LoVo (cell line): ENCODE measurements around the gene PEX14.
"Not testable (repeated sequence)": the region's sequence is repeated elsewhere in the genome, so short reads cannot be mapped to it uniquely, and the experiment has no call there.

ENCODE experiments used
- DNase-seq: peaks from one replicate; pipeline ENCODE4 v3.0.0-alpha.2; 2016; ENCODE audit warnings: low spot score

Gene PEX14

GRCh38 chr1:10450836-10451235 lies 23.9 kb upstream of the PEX14 start:
- DNase-seq, result no peak

- DNase-seq, result no peak
Measured at GRCh38 chr1:10451287-10451686, 23.5 kb upstream of the PEX14 start.

DNA sequence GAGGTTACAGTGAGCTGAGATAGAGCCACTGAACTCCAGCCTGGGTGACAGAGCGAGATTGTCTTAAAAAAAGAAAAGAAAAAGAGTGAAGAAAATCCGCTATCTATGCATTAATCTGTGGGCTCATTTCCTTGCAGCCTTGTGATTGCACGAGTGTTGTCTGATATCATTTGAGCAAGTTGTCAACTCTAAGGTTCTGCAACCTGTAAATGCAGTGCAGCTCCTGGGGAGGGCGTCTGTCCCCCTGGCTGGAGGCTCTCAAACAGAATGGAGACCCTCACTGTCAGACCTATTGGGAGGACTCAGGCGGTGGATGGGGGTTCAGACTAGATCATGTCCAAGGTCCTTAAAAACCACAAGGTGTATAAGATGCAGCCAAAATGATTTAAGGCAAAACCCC lies 18.7 kb upstream of the PEX14 start:
- no peak for DNase-seq

- no peak for DNase-seq
Measured at GRCh38 chr1:10456661-10457060, 18.1 kb upstream of the PEX14 start.

GRCh38 chr1:10457462-10457861 lies 17.3 kb upstream of the PEX14 start:
- DNase-seq, result not testable (repeated sequence)

- no peak for DNase-seq
Measured at GRCh38 chr1:10457875-10458274, 16.9 kb upstream of the PEX14 start.

GRCh38 chr1:10459184-10459583 lies 15.6 kb upstream of the PEX14 start:
- peak; percentile 15 for DNase-seq

GRCh38 chr1:10467078-10467477 lies 7.7 kb upstream of the PEX14 start:
- DNase-seq, result no peak

DNA sequence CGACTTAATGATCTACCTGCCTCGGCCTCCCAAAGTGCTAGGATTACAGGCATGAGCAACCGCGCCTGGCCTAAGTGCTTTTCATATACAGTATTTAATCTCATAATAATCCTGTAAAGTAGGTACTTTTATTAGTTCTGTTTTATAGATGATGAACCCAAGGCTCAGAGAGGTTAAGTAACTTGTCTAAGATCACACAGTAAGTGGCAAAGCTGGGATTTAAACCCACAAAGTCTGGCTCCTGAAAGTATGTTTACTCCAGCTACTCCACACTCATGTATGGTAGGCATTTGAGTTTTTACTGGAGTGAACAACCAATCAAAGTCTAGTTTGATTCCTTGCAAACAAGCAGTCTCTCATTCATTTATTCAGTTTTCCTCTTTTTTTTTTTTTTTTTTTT lies 4.7 kb upstream of the PEX14 start:
- DNase-seq, result no peak

DNA sequence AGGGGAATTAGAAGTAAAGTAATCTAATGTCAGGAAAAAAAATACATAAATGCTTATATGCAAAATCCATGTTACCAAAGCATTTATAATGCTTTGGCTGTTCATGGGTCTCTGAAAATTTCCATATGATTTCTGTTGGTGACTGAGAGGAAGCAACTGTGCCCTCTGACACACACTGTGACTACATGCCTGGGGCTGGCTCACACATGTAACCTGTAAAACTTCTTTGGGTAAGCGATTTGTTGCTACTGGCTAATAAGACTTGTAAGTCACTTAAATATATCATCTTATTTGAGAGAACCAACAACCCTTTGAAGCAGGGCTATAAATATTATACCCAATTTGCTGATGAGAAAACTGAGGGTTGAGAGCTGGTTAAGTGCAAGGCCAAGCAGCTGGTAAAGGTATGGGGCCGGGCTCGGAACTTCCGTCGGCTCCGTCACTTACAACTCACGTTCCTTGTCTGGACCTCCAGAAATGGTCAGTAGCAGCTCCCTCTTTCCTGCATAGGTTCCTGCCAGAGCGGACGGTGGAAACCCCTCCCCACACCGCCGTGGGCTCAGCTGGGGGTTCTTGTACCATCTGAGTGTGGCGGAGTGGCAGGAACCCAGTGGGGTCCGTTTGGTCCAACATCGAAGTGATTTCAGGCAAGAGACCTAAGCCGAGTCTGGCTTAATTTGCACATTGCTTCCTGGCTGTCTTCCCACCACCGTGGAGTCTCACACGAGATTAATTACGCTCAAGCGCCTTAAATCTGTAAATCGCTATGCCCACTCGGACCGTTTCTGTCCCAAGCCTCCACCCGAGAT lies 3.1 kb upstream of the PEX14 start:
- DNase-seq, result no peak

DNA sequence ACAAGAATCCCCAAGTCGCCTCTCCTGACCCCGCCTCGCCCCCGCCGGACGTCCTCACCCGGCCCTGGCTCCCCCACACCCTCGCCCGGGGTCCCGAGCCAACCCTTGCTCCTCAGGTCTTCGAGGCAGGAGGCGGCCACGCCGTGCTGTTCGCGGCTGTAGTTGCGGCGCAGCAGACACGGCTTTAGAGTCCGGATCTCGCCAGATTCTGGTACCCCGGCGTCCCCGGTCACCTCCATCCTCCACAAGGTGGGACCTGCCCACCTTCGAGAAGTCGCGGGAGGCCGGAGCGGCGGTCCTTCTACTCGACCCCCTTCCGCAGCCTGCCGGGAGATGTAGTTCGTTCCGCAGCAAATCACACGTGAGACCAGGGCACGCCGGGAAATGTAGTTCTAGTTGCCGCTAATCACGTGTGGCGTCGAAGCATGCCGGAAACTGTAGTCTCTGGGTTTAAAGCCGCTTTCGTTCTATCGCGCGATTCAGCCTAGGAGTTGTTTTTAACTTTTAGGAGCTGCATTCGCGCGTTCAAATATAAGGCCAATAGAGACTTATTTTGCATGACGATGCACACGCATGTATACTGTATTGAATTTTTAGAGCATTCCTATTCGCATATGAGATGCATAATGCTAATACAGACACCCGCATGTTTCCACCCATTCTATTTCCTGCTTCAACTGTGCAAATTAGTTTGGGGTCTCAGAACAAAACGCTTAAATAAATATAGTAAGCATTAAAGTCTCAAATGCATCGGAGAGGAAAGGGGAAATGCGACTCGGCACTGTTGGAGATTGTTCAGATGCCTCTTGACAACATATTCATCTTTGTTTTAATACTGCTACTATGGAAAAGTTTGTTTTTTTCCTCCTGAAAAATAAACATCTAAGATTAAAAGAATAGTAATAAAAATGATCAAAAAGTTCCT lies 2.3 kb upstream of the PEX14 start, which contains the start of gene DFFA:
DFFA (minus strand) TSS at position 310 of the 925 bp plus-strand sequence; CDS start at position 239, 71 bp downstream.
- DNase-seq, result peak; percentile 97

DNA sequence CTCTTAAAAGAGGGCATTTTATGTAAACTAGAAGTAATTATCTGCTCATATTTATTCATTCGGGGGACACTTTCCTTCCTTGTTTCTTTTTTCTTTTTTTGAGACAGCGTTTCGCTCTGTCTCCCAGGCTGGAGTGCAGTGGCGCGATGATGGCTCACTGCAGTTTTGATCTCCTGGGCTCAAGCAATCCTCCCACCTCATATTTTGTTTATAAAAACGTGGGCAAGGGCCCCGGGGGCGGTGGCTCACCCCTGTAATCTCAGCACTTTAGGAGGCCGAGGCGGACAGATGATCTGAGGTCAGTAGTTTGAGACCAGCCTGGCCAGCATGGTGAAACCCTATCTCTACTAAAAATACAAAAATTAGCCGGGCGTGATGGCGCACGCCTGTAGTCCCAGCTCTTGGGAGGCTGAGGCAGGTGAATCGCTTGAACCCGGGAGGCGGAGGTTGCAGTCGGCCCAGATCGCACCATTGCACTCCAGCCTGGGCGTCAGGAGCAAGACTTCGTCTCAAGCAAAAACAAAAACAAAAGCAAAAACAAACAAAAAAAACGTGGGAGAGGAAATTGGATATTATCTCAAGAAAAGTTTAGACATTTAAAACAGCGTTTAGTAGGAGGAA lies 1.5 kb upstream of the PEX14 start:
- DNase-seq, result no peak

DNA sequence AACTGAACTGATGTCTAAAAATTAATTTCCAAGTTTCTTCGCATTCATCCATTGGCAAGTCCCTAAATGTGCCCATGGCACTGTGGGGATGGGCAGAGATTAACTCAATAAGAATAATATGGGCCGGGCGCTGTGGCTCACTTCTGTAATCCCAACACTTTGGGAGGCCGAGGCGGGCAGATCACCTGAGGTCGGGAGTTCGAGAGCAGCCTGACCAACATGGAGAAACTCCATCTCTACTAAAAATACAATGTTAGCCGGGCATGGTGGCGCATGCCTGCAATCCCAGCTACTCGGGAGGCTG lies 489 bp upstream of the PEX14 start:
- DNase-seq, result not testable (repeated sequence)

DNA sequence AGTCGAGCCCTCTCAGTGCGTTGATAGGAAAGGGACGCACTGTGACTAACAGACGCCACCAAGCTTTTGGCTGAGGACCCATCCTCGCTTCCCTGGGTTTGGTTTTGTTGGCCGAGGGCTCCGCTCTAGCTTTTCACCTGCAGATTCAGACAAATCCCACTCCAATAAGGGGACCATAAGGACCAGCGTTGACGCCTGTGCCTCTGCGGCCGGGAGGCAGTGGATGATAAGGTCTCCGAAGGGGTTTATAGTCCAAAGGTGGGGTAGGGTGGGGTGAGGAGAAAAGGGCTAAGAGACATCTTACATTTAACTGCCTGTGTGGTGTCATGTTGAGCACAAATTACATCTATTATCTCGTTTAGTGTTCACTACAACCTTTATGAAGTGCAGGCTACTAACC lies 760 bp downstream of the PEX14 start:
- DNase-seq, result no peak

GRCh38 chr1:10479296-10479695 lies 4.5 kb downstream of the PEX14 start:
- no peak for DNase-seq

DNA sequence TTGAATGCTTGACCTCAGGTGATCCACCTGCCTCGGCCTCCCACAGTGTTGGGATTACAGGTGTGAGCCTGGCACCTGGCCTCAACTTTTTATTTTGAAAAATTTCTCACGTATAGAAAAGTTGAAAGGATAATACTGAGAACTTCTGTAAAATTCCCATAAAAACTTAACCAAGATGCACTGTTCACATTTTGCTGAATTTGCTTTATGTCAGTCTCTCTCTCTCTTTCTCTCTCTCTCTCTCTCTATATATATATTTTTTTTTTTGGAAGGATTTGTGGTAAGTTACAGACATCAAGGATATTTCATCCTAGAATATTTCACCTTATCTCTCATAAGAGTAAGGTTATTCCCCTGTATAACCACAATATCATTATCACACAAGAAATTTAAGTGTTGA lies 5.9 kb downstream of the PEX14 start:
- no peak for DNase-seq

GRCh38 chr1:10484521-10484920 lies 9.8 kb downstream of the PEX14 start:
- DNase-seq, result no peak

GRCh38 chr1:10489291-10490055 lies 14.7 kb downstream of the PEX14 start:
- no peak for DNase-seq

DNA sequence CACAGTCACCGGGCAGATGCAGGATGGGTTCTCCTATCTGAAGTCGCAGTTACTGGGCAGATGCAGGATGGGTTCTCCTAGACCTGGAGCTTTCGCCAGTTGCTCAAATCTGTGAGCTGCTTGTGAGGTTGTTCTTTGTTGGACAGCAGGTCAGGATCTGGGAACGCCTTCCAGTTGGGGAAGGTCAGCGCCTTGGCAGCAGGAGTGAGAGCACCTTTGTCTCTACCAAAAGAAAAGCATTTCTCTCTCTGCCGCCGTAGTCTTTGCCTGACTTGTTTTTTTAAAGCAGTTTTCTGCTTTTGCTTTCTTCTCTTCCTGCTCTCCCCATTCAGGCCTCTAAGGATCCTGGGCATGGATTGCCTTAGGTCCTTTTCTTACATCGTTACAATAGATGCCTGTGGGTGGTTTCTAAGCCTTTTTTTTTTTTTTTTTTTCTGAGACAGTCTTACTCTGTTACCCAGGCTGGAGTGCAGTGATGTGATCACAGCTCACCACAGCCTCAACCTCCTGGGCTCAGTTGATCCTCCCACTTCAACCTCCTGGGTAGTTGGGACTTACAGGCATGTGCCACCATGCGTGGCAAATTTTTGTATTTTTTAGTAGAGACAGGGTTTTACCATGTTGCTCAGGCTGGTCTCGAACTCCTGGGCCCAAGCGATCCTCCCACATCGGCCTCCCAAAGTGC lies 15.7 kb downstream of the PEX14 start:
- DNase-seq, result no peak

GRCh38 chr1:10494418-10494753 lies 19.6 kb downstream of the PEX14 start:
- DNase-seq, result no peak

DNA sequence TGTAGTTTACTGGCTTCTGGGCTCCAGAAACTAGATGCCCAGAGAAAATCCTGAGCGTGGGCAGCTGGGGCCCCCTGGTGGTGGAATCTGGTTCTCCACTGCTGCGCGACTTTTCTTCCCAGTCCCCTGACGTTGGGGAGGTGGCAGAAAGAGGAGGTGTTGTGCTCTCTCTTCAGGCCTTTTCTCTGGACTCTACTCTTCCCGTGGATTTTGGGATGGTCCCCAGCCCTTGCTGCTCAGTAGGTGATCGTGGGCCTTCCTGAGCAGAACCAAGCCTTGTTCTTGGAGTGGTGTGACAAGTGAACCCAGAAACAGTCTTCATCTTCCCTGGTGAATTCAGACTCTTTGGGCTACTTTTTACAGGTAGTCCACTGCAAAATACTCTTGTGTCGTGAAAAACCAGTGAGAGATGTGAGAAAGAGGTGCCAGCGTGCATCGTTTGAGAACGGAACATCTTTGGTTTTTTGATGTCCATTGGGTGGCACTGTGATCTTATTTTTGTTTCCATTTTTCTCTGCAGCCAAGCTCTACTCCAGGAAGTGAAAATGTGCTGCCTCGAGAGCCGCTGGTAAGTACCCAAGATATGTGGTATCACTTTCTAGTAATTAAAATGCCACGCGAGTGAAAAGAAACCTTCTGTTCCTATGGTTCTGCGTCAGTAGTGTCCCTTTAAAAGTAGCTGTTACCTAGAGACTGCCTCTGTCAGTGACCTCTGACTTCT lies 20.2 kb downstream of the PEX14 start:
- DNase-seq, result peak; percentile 61
